ENCODE data around the gene CLCA2. TPM values are rescaled to one million over a fixed set of nuclear protein-coding genes. Genes with fewer than 3 reads are reported as not detected.

The CLCA2 gene
- total and polyA plus RNA-seq, 2 experiments from 2014 or later: not detected

DNA sequence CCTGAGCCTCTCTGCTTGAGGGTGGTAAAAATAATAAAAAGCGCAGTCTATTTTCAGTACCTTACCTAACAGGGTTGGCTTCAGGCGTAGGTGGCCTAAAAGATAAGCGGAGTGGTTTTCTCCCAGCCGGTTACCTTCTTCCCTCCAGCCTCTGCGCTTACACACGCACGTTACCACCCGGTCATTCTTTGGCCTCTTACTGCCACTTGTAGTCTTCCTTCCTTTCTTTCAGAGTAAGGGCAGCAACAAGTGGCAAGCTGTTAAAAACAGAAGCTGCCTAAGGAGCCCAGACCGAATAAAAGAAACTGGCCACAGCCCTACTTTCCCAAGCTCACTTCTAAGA, 80.1 kb downstream of the CLCA2 start:
- TF ChIP-seq CREB1 (CRISPR knock-in tag; IDR thresholded peaks at IDR 0.05; ENCODE audit: low read depth) (no peak), EZH2phosphoT487 (IDR thresholded peaks at IDR 0.05; ENCODE audit: unreplicated experiment) (no peak), EZH2 (IDR thresholded peaks at IDR 0.05; ENCODE audit: low read depth, unreplicated experiment) (no peak), POLR2AphosphoS5 (IDR thresholded peaks at IDR 0.05; ENCODE audit: low read depth) (no peak), ZNF114 (CRISPR knock-in tag; IDR thresholded peaks at IDR 0.05) (no peak), JUNB (IDR thresholded peaks at IDR 0.05; ENCODE audit: unreplicated experiment) (no peak), NANOG (IDR thresholded peaks at IDR 0.05; ENCODE audit: borderline replicate concordance) (no peak), CTCF (conservative IDR thresholded peaks at IDR 0.05; ENCODE audit: low read depth in 2 of 2) (no peak), STAT1 (IDR thresholded peaks at IDR 0.05; ENCODE audit: unreplicated experiment) (no peak), ZNF331 (CRISPR knock-in tag; IDR thresholded peaks at IDR 0.05; ENCODE audit: low read depth) (no peak), ETS1 (IDR thresholded peaks at IDR 0.05) (no peak)
- TF ChIP-seq, protein P1, sequence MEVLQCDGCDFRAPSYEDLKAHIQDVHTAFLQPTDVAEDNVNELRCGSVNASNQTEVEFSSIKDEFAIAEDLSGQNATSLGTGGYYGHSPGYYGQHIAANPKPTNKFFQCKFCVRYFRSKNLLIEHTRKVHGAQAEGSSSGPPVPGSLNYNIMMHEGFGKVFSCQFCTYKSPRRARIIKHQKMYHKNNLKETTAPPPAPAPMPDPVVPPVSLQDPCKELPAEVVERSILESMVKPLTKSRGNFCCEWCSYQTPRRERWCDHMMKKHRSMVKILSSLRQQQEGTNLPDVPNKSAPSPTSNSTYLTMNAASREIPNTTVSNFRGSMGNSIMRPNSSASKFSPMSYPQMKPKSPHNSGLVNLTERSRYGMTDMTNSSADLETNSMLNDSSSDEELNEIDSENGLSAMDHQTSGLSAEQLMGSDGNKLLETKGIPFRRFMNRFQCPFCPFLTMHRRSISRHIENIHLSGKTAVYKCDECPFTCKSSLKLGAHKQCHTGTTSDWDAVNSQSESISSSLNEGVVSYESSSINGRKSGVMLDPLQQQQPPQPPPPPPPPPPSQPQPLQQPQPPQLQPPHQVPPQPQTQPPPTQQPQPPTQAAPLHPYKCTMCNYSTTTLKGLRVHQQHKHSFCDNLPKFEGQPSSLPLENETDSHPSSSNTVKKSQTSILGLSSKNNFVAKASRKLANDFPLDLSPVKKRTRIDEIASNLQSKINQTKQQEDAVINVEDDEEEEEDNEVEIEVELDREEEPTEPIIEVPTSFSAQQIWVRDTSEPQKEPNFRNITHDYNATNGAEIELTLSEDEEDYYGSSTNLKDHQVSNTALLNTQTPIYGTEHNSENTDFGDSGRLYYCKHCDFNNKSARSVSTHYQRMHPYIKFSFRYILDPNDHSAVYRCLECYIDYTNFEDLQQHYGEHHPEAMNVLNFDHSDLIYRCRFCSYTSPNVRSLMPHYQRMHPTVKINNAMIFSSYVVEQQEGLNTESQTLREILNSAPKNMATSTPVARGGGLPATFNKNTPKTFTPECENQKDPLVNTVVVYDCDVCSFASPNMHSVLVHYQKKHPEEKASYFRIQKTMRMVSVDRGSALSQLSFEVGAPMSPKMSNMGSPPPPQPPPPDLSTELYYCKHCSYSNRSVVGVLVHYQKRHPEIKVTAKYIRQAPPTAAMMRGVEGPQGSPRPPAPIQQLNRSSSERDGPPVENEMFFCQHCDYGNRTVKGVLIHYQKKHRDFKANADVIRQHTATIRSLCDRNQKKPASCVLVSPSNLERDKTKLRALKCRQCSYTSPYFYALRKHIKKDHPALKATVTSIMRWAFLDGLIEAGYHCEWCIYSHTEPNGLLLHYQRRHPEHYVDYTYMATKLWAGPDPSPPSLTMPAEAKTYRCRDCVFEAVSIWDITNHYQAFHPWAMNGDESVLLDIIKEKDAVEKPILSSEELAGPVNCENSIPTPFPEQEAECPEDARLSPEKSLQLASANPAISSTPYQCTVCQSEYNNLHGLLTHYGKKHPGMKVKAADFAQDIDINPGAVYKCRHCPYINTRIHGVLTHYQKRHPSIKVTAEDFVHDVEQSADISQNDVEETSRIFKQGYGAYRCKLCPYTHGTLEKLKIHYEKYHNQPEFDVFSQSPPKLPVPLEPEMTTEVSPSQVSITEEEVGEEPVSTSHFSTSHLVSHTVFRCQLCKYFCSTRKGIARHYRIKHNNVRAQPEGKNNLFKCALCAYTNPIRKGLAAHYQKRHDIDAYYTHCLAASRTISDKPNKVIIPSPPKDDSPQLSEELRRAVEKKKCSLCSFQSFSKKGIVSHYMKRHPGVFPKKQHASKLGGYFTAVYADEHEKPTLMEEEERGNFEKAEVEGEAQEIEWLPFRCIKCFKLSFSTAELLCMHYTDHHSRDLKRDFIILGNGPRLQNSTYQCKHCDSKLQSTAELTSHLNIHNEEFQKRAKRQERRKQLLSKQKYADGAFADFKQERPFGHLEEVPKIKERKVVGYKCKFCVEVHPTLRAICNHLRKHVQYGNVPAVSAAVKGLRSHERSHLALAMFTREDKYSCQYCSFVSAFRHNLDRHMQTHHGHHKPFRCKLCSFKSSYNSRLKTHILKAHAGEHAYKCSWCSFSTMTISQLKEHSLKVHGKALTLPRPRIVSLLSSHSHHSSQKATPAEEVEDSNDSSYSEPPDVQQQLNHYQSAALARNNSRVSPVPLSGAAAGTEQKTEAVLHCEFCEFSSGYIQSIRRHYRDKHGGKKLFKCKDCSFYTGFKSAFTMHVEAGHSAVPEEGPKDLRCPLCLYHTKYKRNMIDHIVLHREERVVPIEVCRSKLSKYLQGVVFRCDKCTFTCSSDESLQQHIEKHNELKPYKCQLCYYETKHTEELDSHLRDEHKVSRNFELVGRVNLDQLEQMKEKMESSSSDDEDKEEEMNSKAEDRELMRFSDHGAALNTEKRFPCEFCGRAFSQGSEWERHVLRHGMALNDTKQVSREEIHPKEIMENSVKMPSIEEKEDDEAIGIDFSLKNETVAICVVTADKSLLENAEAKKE (CRISPR knock-in tag; IDR thresholded peaks at IDR 0.05): no peak
- TF ChIP-seq, protein P2, sequence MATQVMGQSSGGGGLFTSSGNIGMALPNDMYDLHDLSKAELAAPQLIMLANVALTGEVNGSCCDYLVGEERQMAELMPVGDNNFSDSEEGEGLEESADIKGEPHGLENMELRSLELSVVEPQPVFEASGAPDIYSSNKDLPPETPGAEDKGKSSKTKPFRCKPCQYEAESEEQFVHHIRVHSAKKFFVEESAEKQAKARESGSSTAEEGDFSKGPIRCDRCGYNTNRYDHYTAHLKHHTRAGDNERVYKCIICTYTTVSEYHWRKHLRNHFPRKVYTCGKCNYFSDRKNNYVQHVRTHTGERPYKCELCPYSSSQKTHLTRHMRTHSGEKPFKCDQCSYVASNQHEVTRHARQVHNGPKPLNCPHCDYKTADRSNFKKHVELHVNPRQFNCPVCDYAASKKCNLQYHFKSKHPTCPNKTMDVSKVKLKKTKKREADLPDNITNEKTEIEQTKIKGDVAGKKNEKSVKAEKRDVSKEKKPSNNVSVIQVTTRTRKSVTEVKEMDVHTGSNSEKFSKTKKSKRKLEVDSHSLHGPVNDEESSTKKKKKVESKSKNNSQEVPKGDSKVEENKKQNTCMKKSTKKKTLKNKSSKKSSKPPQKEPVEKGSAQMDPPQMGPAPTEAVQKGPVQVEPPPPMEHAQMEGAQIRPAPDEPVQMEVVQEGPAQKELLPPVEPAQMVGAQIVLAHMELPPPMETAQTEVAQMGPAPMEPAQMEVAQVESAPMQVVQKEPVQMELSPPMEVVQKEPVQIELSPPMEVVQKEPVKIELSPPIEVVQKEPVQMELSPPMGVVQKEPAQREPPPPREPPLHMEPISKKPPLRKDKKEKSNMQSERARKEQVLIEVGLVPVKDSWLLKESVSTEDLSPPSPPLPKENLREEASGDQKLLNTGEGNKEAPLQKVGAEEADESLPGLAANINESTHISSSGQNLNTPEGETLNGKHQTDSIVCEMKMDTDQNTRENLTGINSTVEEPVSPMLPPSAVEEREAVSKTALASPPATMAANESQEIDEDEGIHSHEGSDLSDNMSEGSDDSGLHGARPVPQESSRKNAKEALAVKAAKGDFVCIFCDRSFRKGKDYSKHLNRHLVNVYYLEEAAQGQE (IDR thresholded peaks at IDR 0.05; ENCODE audit: unreplicated experiment): no peak
- peaks cover 4% of the 10 kb centered on the region; the same call in 1 of the 2 replicates for H3F3A ChIP-seq (replicated peaks; ENCODE audit: low read depth)
- Mint-ChIP-seq H3K4me3 (no peak overlapping the region), H3K27me3 (ENCODE audit: insufficient read depth, low read depth, poor library complexity) (peaks cover 2% of the 10 kb centered on the region), H3K36me3 (ENCODE audit: low read depth) (no peaks in the 10 kb centered on the region; the same call in 2 of the 3 replicates), H3K27ac (0 out of 2 replicates have a peak overlapping the region, but pooled peaks have one; percentile 98), H3K4me1 (peaks cover 36% of the 10 kb centered on the region), H3K9me3 (peaks cover 8% of the 10 kb centered on the region)
- H3K79me2 ChIP-seq (replicated peaks; ENCODE audit: insufficient read depth): no peaks in the 10 kb centered on the region
- peak overlapping the region; percentile 74 for H3K4me2 ChIP-seq
- DNase-seq (ENCODE audit: low spot score) (peak; percentile 12), ATAC-seq (no peak)
- peak overlapping the region; percentile 51; the same call in 1 of the 2 replicates for H3K4me3 ChIP-seq
- no peaks in the 10 kb centered on the region for H3K27me3 ChIP-seq (ENCODE audit: insufficient read depth)
- no peaks in the 10 kb centered on the region for H3K36me3 ChIP-seq (ENCODE audit: insufficient read depth)
- peaks cover 13% of the 10 kb centered on the region; the same call in 1 of the 2 replicates for H3K4me1 ChIP-seq (ENCODE audit: insufficient read depth)
- peak overlapping the region; percentile 39 for H2AFZ ChIP-seq
- H3K27ac ChIP-seq (ENCODE audit: low read depth): peak overlapping the region; percentile 99; the same call in 1 of the 2 replicates
- H4K20me1 ChIP-seq (replicated peaks; ENCODE audit: insufficient read depth): no peaks in the 10 kb centered on the region
- no peaks in the 10 kb centered on the region for H3K9me2 ChIP-seq (ENCODE audit: insufficient read depth)

All from GM23338 (cell line).